Measurements from ENCODE around the gene VARS2. TPM values are rescaled to one million over a fixed set of nuclear protein-coding genes. Genes with fewer than 3 reads are reported as not detected.
A peak's percentile ranks its signal among the peaks of the same experiment; 100 is the strongest.

Gene VARS2
- total and polyA plus RNA-seq, 9 of the 15 experiments (the other 6 are each of a cell fraction or from before 2014, with no cell fraction given): 1.6 to 53.6 (median 29.9) TPM

DNA sequence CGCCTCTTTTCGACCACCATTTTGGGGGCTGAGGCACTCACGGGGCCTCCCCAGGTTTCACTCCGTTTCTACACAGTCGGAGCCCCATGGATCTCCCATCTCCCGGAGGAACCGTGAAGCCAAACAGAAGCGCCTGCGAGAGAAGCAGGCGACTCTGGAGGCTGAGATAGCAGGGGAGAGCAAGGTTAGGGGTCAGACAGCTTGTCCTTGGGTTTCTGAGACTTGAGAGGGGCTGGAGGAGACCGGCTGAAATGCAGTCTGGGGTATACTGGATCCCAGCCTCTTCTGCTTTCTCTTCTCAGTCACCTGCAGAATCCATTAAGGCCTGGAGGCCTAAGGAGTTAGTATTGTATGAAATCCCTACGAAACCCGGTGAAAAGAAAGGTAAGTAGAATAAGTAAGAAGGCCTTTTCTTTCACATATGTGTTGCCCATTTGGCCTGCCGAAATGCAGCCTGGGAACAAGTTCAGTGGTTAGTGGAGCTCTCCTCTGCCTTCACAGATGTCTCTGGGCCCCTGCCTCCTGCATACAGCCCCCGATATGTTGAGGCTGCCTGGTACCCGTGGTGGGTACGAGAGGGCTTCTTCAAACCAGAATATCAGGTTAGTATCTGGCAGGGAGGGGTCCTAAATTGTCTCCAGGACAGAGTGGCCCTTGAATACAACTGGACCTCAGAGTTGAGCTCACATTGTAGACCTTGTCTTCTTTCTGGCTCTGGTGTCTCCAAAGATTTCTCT is 984 bp downstream of the VARS2 start (continued):
- TF ChIP-seq KDM5B (IDR thresholded peaks at IDR 0.05; ENCODE audit: insufficient replicate concordance, low read depth, low read length): no peak
- no peak for TF ChIP-seq LEF1 (IDR thresholded peaks at IDR 0.05)
- TF ChIP-seq GABPB2 (CRISPR knock-in tag; conservative IDR thresholded peaks at IDR 0.05): no peak
- no peak for TF ChIP-seq JUNB (CRISPR knock-in tag; conservative IDR thresholded peaks at IDR 0.05)
- TF ChIP-seq, protein P1, sequence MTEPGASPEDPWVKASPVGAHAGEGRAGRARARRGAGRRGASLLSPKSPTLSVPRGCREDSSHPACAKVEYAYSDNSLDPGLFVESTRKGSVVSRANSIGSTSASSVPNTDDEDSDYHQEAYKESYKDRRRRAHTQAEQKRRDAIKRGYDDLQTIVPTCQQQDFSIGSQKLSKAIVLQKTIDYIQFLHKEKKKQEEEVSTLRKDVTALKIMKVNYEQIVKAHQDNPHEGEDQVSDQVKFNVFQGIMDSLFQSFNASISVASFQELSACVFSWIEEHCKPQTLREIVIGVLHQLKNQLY (CRISPR knock-in tag; conservative IDR thresholded peaks at IDR 0.05): no peak
- TF ChIP-seq PRMT5 (CRISPR knock-in tag; IDR thresholded peaks at IDR 0.05): no peak
- TF ChIP-seq, protein P2, sequence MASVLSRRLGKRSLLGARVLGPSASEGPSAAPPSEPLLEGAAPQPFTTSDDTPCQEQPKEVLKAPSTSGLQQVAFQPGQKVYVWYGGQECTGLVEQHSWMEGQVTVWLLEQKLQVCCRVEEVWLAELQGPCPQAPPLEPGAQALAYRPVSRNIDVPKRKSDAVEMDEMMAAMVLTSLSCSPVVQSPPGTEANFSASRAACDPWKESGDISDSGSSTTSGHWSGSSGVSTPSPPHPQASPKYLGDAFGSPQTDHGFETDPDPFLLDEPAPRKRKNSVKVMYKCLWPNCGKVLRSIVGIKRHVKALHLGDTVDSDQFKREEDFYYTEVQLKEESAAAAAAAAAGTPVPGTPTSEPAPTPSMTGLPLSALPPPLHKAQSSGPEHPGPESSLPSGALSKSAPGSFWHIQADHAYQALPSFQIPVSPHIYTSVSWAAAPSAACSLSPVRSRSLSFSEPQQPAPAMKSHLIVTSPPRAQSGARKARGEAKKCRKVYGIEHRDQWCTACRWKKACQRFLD (CRISPR knock-in tag; IDR thresholded peaks at IDR 0.05): no peak
- TF ChIP-seq SNRNP70 (optimal IDR thresholded peaks at IDR 0.05; ENCODE audit: low read depth, low read length): peak; percentile 55
- no peak for TF ChIP-seq MCM7 (IDR thresholded peaks at IDR 0.05)
- 0 out of 2 replicates have a peak, but pooled peaks have one; percentile 27 for TF ChIP-seq KLF13 (tag; IDR thresholded peaks at IDR 0.05; ENCODE audit: borderline replicate concordance, low read depth)
- TF ChIP-seq, protein P3, sequence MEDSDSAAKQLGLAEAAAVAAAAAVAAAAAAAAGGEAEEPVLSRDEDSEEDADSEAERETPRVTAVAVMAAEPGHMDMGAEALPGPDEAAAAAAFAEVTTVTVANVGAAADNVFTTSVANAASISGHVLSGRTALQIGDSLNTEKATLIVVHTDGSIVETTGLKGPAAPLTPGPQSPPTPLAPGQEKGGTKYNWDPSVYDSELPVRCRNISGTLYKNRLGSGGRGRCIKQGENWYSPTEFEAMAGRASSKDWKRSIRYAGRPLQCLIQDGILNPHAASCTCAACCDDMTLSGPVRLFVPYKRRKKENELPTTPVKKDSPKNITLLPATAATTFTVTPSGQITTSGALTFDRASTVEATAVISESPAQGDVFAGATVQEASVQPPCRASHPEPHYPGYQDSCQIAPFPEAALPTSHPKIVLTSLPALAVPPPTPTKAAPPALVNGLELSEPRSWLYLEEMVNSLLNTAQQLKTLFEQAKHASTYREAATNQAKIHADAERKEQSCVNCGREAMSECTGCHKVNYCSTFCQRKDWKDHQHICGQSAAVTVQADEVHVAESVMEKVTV (CRISPR knock-in tag; IDR thresholded peaks at IDR 0.05): no peak
- TF ChIP-seq, protein P4, sequence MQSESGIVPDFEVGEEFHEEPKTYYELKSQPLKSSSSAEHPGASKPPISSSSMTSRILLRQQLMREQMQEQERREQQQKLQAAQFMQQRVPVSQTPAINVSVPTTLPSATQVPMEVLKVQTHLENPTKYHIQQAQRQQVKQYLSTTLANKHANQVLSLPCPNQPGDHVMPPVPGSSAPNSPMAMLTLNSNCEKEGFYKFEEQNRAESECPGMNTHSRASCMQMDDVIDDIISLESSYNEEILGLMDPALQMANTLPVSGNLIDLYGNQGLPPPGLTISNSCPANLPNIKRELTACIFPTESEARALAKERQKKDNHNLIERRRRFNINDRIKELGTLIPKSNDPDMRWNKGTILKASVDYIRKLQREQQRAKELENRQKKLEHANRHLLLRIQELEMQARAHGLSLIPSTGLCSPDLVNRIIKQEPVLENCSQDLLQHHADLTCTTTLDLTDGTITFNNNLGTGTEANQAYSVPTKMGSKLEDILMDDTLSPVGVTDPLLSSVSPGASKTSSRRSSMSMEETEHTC (IDR thresholded peaks at IDR 0.05): no peak
- TF ChIP-seq, protein P5, sequence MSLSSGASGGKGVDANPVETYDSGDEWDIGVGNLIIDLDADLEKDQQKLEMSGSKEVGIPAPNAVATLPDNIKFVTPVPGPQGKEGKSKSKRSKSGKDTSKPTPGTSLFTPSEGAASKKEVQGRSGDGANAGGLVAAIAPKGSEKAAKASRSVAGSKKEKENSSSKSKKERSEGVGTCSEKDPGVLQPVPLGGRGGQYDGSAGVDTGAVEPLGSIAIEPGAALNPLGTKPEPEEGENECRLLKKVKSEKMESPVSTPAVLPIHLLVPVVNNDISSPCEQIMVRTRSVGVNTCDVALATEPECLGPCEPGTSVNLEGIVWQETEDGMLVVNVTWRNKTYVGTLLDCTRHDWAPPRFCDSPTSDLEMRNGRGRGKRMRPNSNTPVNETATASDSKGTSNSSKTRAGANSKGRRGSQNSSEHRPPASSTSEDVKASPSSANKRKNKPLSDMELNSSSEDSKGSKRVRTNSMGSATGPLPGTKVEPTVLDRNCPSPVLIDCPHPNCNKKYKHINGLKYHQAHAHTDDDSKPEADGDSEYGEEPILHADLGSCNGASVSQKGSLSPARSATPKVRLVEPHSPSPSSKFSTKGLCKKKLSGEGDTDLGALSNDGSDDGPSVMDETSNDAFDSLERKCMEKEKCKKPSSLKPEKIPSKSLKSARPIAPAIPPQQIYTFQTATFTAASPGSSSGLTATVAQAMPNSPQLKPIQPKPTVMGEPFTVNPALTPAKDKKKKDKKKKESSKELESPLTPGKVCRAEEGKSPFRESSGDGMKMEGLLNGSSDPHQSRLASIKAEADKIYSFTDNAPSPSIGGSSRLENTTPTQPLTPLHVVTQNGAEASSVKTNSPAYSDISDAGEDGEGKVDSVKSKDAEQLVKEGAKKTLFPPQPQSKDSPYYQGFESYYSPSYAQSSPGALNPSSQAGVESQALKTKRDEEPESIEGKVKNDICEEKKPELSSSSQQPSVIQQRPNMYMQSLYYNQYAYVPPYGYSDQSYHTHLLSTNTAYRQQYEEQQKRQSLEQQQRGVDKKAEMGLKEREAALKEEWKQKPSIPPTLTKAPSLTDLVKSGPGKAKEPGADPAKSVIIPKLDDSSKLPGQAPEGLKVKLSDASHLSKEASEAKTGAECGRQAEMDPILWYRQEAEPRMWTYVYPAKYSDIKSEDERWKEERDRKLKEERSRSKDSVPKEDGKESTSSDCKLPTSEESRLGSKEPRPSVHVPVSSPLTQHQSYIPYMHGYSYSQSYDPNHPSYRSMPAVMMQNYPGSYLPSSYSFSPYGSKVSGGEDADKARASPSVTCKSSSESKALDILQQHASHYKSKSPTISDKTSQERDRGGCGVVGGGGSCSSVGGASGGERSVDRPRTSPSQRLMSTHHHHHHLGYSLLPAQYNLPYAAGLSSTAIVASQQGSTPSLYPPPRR (CRISPR knock-in tag; IDR thresholded peaks at IDR 0.05; ENCODE audit: borderline replicate concordance): 0 out of 2 replicates have a peak, but pooled peaks have one; percentile 53
- no peak for TF ChIP-seq RCOR1 (IDR thresholded peaks at IDR 0.05; ENCODE audit: borderline replicate concordance in 1 of 2, low read depth in 2 of 2, low read length in 2 of 2)
- TF ChIP-seq GATA2 (CRISPR knock-in tag; IDR thresholded peaks at IDR 0.05): no peak
- no peak for TF ChIP-seq SLC30A9 (CRISPR knock-in tag; IDR thresholded peaks at IDR 0.05)

All from K562 (cell line).